Measurements from ENCODE around the gene ADARB1. TPM values are rescaled to one million over a fixed set of nuclear protein-coding genes. Genes with fewer than 3 reads are reported as not detected.

The ADARB1 gene
- total RNA-seq, 1 experiment from 2014 or later = 14.1 TPM

DNA sequence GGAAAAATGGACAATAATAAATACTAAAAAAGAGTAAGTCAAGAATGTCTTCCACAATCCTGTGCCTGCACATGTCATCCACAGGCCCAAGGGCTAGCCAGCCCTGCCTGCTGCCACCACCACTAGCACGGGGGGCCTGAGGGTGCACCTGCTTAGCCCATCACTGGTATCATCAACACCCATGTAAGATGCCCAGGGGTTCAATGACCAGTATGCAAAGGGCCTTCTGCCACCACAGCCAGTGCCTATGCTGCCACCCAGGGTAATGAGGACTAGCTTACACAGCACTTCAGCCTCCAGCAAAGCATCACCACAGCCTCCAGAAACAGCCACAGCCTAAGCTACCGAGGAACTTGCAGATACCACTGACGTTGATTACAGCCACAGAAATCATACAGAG lies 167.0 kb downstream of the ADARB1 start:
- no peak overlapping the region for H3K4me2 ChIP-seq (ENCODE audit: low read length)
- POLR2A ChIA-PET (ENCODE audit: unreplicated experiment) = no interaction called here
- H2AFZ ChIP-seq (ENCODE audit: low read length) = no peak overlapping the region
- no peaks in the 10 kb centered on the region for H4K20me1 ChIP-seq (ENCODE audit: low read length)
- CTCF ChIA-PET = no interaction called here
- no peaks in the 10 kb centered on the region for H3K27me3 ChIP-seq (ENCODE audit: low read length)
- H3K9ac ChIP-seq (ENCODE audit: low read length) = no peak overlapping the region
- H3K4me3 ChIP-seq (ENCODE audit: low read length) = no peak overlapping the region
- no peaks in the 10 kb centered on the region for H3K9me2 ChIP-seq (replicated peaks; ENCODE audit: low read length)
- peaks cover 8% of the 10 kb centered on the region for H3K9me3 ChIP-seq (ENCODE audit: low read length)
- ATAC-seq (no peak), DNase-seq (no peak)
- no peak overlapping the region for H3K27ac ChIP-seq (ENCODE audit: low read length)
- TF ChIP-seq CTCF (conservative IDR thresholded peaks at IDR 0.05; ENCODE audit: low read depth, low read length) = no peak
- no peak for TF ChIP-seq EZH2 (IDR thresholded peaks at IDR 0.05; ENCODE audit: low read length, unreplicated experiment)
- TF ChIP-seq EZH2phosphoT487 (IDR thresholded peaks at IDR 0.05; ENCODE audit: borderline replicate concordance, low read length) = no peak
- intact Hi-C loops (cut with micrococcal nuclease) = no loop called here
- no peaks in the 10 kb centered on the region for H3K36me3 ChIP-seq (ENCODE audit: low read depth, low read length)
- no TSS peak for BruUV-seq (replicated peaks)
- no peaks in the 10 kb centered on the region for H3K79me2 ChIP-seq (ENCODE audit: low read length)
- H3F3A ChIP-seq (ENCODE audit: low read length, unreplicated experiment) = no peaks in the 10 kb centered on the region
- no peaks in the 10 kb centered on the region for H3K4me1 ChIP-seq (ENCODE audit: insufficient read depth, low read length)

- H4K20me1 ChIP-seq (ENCODE audit: low read length) = no peaks in the 10 kb centered on the region
- ATAC-seq = no peak
- no peak overlapping the region for H3K9ac ChIP-seq (ENCODE audit: low read length)
- no TSS peak for BruUV-seq (replicated peaks)
- H3K4me3 ChIP-seq (ENCODE audit: low read length) = no peak overlapping the region
- H3K9me3 ChIP-seq (ENCODE audit: low read length) = peaks cover 8% of the 10 kb centered on the region
- H3K27me3 ChIP-seq (ENCODE audit: low read length) = no peaks in the 10 kb centered on the region
- intact Hi-C loops (cut with micrococcal nuclease) = no loop called here
- no peak overlapping the region for H3K27ac ChIP-seq (ENCODE audit: low read length)
- no peaks in the 10 kb centered on the region for H3K36me3 ChIP-seq (ENCODE audit: low read depth, low read length)
- no peak overlapping the region for H2AFZ ChIP-seq (ENCODE audit: low read length)
- H3K4me2 ChIP-seq (ENCODE audit: low read length) = no peak overlapping the region
- TF ChIP-seq EZH2 (IDR thresholded peaks at IDR 0.05; ENCODE audit: low read length, unreplicated experiment) (no peak), CTCF (conservative IDR thresholded peaks at IDR 0.05; ENCODE audit: low read depth, low read length) (no peak), EZH2phosphoT487 (IDR thresholded peaks at IDR 0.05; ENCODE audit: borderline replicate concordance, low read length) (no peak)
- no peaks in the 10 kb centered on the region for H3K79me2 ChIP-seq (ENCODE audit: low read length)
- H3F3A ChIP-seq (ENCODE audit: low read length, unreplicated experiment) = no peaks in the 10 kb centered on the region
- POLR2A ChIA-PET (ENCODE audit: unreplicated experiment) = no interaction called here
- 0 out of 2 replicates have a peak, but pooled peaks cover 8% of the 10 kb centered on the region for H3K4me1 ChIP-seq (ENCODE audit: insufficient read depth, low read length)
- CTCF ChIA-PET = no interaction called here
- H3K9me2 ChIP-seq (replicated peaks; ENCODE audit: low read length) = no peaks in the 10 kb centered on the region
- DNase-seq = no peak
Observed at GRCh38 chr21:45243603-45244002, 169.2 kb downstream of the ADARB1 start.

DNA sequence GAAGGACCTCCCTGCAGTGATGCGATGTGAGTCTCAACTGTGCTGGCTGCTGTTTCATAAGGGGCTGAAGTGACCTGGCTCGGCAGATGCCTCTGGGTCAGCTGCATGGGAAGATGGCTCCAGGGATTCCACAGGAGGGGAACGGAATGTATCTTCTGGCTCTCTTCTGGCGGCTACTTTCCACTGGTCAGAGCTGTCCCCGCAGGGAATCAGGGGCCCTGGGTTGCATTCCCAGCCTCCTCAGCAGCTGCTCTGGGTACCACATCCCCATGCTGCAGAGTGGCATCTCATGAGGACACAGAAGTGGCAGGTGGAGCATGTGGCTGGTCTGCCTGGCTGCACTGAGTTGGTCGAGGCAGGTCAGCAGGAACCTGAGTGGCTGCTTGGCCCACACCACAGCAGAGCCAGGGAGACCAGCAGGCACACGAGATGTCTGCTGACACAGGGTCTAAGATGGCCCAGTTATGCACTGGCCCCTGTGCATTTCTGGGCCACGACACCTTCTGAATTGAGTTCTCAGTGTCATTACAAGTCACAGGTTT lies 170.5 kb downstream of the ADARB1 start:
- Histone ChIP-seq H3K4me1 (ENCODE audit: insufficient read depth, low read length) (0 out of 2 replicates have a peak, but pooled peaks cover 13% of the 10 kb centered on the region), H4K20me1 (ENCODE audit: low read length) (no peaks in the 10 kb centered on the region), H3K9ac (ENCODE audit: low read length) (no peak overlapping the region), H2AFZ (ENCODE audit: low read length) (no peak overlapping the region), H3K9me2 (replicated peaks; ENCODE audit: low read length) (no peaks in the 10 kb centered on the region), H3K27ac (ENCODE audit: low read length) (no peak overlapping the region), H3K4me3 (ENCODE audit: low read length) (no peak overlapping the region), H3K9me3 (ENCODE audit: low read length) (peaks cover 8% of the 10 kb centered on the region), H3K79me2 (ENCODE audit: low read length) (no peaks in the 10 kb centered on the region), H3F3A (ENCODE audit: low read length, unreplicated experiment) (no peaks in the 10 kb centered on the region), H3K4me2 (ENCODE audit: low read length) (no peak overlapping the region), H3K27me3 (ENCODE audit: low read length) (no peaks in the 10 kb centered on the region), H3K36me3 (ENCODE audit: low read depth, low read length) (no peaks in the 10 kb centered on the region)
- intact Hi-C loops (cut with micrococcal nuclease) = no loop called here
- ATAC-seq (no peak), DNase-seq (no peak)
- POLR2A ChIA-PET (ENCODE audit: unreplicated experiment) = no interaction called here
- CTCF ChIA-PET = no interaction called here
- TF ChIP-seq EZH2phosphoT487 (IDR thresholded peaks at IDR 0.05; ENCODE audit: borderline replicate concordance, low read length) (no peak), EZH2 (IDR thresholded peaks at IDR 0.05; ENCODE audit: low read length, unreplicated experiment) (no peak), CTCF (conservative IDR thresholded peaks at IDR 0.05; ENCODE audit: low read depth, low read length) (no peak)
- no TSS peak for BruUV-seq (replicated peaks)

All from PC-3 (cell line).